GM12874 (cell line): Measurements from ENCODE around the gene GIGYF2.

Experiments used
- CTCF ChIP-seq: IDR thresholded peaks from 2 replicates; pipeline ENCODE4 v1.5.1; 2011; ENCODE audit warnings: low read depth, mild to moderate bottlenecking, control low read depth, low read length, moderate library complexity; ENCODE audit not compliant: insufficient read depth

GIGYF2 gene

DNA sequence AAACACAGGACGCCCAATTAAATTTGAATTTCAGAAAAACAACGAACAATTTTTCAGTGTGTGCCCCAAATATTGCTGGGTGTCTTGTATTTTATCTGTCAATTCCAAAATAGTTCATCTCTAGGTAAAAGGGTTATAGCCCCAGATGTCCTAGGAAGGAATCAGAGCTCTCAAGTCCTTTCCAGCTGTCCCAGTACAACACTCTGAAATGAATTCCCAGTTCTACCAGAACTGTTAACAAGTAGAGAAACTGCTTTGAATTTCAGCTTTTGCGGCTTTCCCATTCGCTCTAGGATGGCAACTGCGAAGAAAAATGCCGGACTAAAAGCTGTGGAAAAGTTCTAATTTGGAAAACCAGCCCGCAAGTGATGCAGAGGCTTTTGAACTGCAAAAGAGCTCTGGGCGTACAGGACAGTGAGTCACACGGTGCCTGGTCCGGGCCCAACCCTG, 497 bp upstream of the GIGYF2 start:
- no peak for TF ChIP-seq CTCF

DNA sequence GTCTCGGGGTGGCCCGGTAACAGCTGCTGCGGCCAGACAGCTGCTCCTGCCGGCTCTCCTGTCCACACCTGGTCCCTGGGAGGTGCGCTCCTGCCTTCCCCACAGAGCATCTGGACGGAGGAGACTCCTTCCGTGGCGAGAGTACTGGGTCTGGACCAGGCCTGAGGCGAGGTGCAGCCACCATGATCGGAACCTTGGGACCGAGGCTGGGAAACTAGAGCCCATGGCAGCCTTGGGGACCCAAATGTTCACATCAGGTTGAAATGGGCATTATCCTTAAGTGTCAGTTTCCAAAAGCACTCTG, 628 bp downstream of the GIGYF2 start:
- TF ChIP-seq CTCF: no peak

DNA sequence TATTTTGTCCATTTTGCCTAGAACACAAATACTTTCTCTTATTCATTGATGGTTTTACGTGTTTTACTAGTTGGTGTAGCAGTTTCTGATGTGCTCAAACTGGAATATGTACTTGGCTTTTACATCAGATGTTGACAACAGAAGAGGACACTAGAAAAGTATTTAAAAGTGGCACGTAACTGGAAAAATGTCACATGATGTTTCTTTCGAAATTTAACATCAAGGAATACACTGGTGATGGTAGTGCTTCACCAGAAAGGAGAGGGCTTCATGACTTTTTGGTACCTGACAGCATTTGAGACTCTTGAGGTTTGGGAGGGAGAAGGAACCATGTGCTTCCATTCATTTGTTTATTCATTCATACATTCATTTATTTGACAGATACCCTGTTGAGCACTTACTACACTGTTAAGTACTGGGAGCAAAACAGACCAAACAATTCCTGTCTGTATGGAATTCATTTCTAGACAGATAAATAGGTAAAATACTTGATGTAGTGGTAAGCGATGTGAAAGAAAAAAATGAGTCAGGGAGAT, 1.5 kb downstream of the GIGYF2 start:
- TF ChIP-seq CTCF: no peak

- no peak for TF ChIP-seq CTCF
These were observed 2.0 kb downstream of the GIGYF2 start for GRCh38 chr2:232699110-232699509.

DNA sequence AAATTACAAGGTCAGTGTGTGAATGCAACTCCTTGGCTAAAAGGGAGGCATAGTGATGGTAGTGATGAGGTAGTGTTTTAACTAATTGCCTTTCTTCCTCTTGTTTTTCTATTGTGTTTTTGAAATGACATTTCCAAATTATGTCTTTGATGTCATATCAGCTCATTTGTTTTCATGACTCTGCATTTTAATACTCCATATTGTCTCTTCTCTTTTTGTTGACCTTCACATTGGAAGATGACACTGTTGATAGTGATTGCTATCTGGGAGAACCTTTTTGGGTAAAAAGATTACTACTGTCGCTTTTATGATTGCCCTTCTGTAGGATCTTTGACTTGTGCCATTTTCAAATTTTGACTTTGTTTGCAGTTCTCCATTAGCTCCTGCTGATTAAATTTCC, 3.0 kb downstream of the GIGYF2 start:
- no peak for TF ChIP-seq CTCF

- TF ChIP-seq CTCF: no peak
These were observed 9.9 kb downstream of the GIGYF2 start for GRCh38 chr2:232707076-232707475.

GRCh38 chr2:232713505-232713904, 16.4 kb downstream of the GIGYF2 start:
- no peak for TF ChIP-seq CTCF

- no peak for TF ChIP-seq CTCF
These were observed 17.8 kb downstream of the GIGYF2 start for GRCh38 chr2:232714969-232715368.
